IMR-90 (cell line): Measurements from ENCODE around the gene ATXN10. TPM values are rescaled to one million over a fixed set of nuclear protein-coding genes. Genes with fewer than 3 reads are reported as not detected.

Source experiments
- ATAC-seq: fragments of 200-7000 bp; cut with Tn5 transposase; 2 replicates; pipeline ENCODE4 v1.9.1; 2020; ENCODE audit warnings: low read depth, mild to moderate bottlenecking, moderate library complexity
- BruUV-seq: library from RNA; stranded (reverse); fragments of 400-500 nt; replicated peaks from 2 replicates; lab custom pipeline; 2021; lab: Mats Ljungman, UMichigan
- CTCF ChIA-PET: fragments of 300-600 bp; formaldehyde crosslinking; extraction: SDS; loops from one replicate; lab custom pipeline; 2021; ENCODE audit warnings: antibody characterized with exemption; lab: Yijun Ruan, JAX
- POLR2A ChIA-PET: fragments of 300-600 bp; sonication (Branson Sonifier 250); formaldehyde crosslinking; loops from one replicate; lab custom pipeline; 2022; ENCODE audit warnings: antibody characterized with exemption; ENCODE audit not compliant: unreplicated experiment; lab: Charles Lee
- DNase-seq: peaks from one replicate; pipeline ENCODE4 v3.0.0; 2013
- H2AFZ ChIP-seq: replicated peaks from 2 replicates; pipeline ENCODE3; 2013; ENCODE audit warnings: low read length, mild to moderate bottlenecking; ENCODE audit not compliant: poor library complexity
- H2AK5ac ChIP-seq: 2 replicates; pipeline ENCODE4 v1.6.1; 2013; ENCODE audit warnings: low read depth, low read length, inconsistent platforms
- H2AK9ac ChIP-seq: replicated peaks from 2 replicates; pipeline ENCODE3; 2013; ENCODE audit warnings: mild to moderate bottlenecking, low read depth, low read length, moderate library complexity; ENCODE audit not compliant: poor library complexity
- H2BK120ac ChIP-seq: 2 replicates; pipeline ENCODE4 v1.6.1; 2013; ENCODE audit warnings: low read depth, low read length, inconsistent platforms
- H2BK15ac ChIP-seq: 3 replicates; pipeline ENCODE4 v1.6.1; 2013; ENCODE audit warnings: low read depth, low read length, inconsistent platforms
- H2BK20ac ChIP-seq: 2 replicates; pipeline ENCODE4 v1.6.1; 2013; ENCODE audit warnings: low read depth, mild to moderate bottlenecking, inconsistent platforms, low read length, moderate library complexity
- H2BK5ac ChIP-seq: 2 replicates; pipeline ENCODE4 v1.6.1; 2013; ENCODE audit warnings: mild to moderate bottlenecking, low read depth, low read length, inconsistent platforms; ENCODE audit not compliant: poor library complexity, severe bottlenecking
- H3K14ac ChIP-seq: replicated peaks from 2 replicates; pipeline ENCODE4 v1.6.1; 2013; ENCODE audit warnings: low read depth, low read length, inconsistent platforms
- H3K18ac ChIP-seq: 2 replicates; pipeline ENCODE4 v1.6.1; 2013; ENCODE audit warnings: low read depth, low read length, control low read depth
- H3K23ac ChIP-seq: 2 replicates; pipeline ENCODE4 v1.6.1; 2013; ENCODE audit warnings: low read depth, low read length, inconsistent platforms
- H3K27ac ChIP-seq: 2 replicates; pipeline ENCODE4 v1.5.1; 2013; ENCODE audit warnings: mild to moderate bottlenecking, control low read depth, low read length; ENCODE audit not compliant: insufficient read depth
- H3K27me3 ChIP-seq: 2 replicates; pipeline ENCODE4 v1.6.1; 2013; ENCODE audit warnings: low read length; ENCODE audit not compliant: control insufficient read depth, insufficient read depth
- H3K36me3 ChIP-seq: 2 replicates; pipeline ENCODE4 v1.6.1; 2013; ENCODE audit warnings: low read length, mixed read lengths; ENCODE audit not compliant: control insufficient read depth, insufficient read depth
- H3K4ac ChIP-seq: 2 replicates; pipeline ENCODE4 v1.6.1; 2013; ENCODE audit warnings: low read depth, low read length, inconsistent platforms
- H3K4me1 ChIP-seq: 2 replicates; pipeline ENCODE4 v1.6.1; 2013; ENCODE audit warnings: low read length, mixed read lengths; ENCODE audit not compliant: control insufficient read depth, insufficient read depth
- H3K4me2 ChIP-seq: 2 replicates; pipeline ENCODE4 v1.6.1; 2013; ENCODE audit warnings: low read depth, mild to moderate bottlenecking, control low read depth, low read length, moderate library complexity
- H3K4me3 ChIP-seq: 2 replicates; pipeline ENCODE4 v1.5.1; 2013; ENCODE audit warnings: low read depth, mild to moderate bottlenecking, control low read depth, low read length, moderate library complexity; ENCODE audit not compliant: insufficient read depth
- H3K56ac ChIP-seq: 2 replicates; pipeline ENCODE4 v1.6.1; 2013; ENCODE audit warnings: low read length, inconsistent platforms; ENCODE audit not compliant: insufficient read depth; ENCODE audit errors: extremely low read depth
- H3K79me1 ChIP-seq, 2 experiments: 2 replicates each; pipeline ENCODE4 v1.6.1; 2013; ENCODE audit warnings: low read length in 2 of 2, inconsistent platforms in 1 of 2, low read depth in 1 of 2
- H3K9ac ChIP-seq: 2 replicates; pipeline ENCODE4 v1.6.1; 2013; ENCODE audit warnings: low read depth, low read length, control low read depth
- H3K9me1 ChIP-seq: 2 replicates; pipeline ENCODE4 v1.6.1; 2013; ENCODE audit warnings: low read length, inconsistent platforms; ENCODE audit not compliant: insufficient read depth
- H3K9me3 ChIP-seq: 2 replicates; pipeline ENCODE4 v1.6.1; 2013; ENCODE audit warnings: low read length; ENCODE audit not compliant: control insufficient read depth, insufficient read depth
- H4K20me1 ChIP-seq: 2 replicates; pipeline ENCODE4 v1.6.1; 2013; ENCODE audit warnings: low read length, inconsistent platforms; ENCODE audit not compliant: insufficient read depth
- H4K5ac ChIP-seq: 2 replicates; pipeline ENCODE4 v1.6.1; 2013; ENCODE audit warnings: mild to moderate bottlenecking, low read depth, low read length, control low read depth
- H4K8ac ChIP-seq, 2 experiments: 2 replicates each; pipeline ENCODE4 v1.6.1; 2013; ENCODE audit warnings: low read depth in 2 of 2, low read length in 2 of 2, control low read depth in 1 of 2, inconsistent platforms in 1 of 2
- H4K91ac ChIP-seq: 2 replicates; pipeline ENCODE4 v1.6.1; 2013; ENCODE audit warnings: low read depth, low read length, inconsistent platforms; ENCODE audit not compliant: insufficient read depth
- BHLHE40 ChIP-seq: fragments of 150-350 bp; IDR thresholded peaks from 2 replicates; pipeline ENCODE4 v1.6.1; 2016; ENCODE audit warnings: mild to moderate bottlenecking, low read depth, low read length
- CEBPB ChIP-seq: IDR thresholded peaks from 2 replicates; pipeline ENCODE4 v1.6.1; 2012; ENCODE audit warnings: low read depth, low read length, improper control_type of control experiment
- CHD1 ChIP-seq: IDR thresholded peaks from 2 replicates; pipeline ENCODE4 v1.6.1; 2012; ENCODE audit warnings: low read depth, low read length, improper control_type of control experiment
- CTCF ChIP-seq: conservative IDR thresholded peaks from 2 replicates; pipeline ENCODE4 v1.5.1; 2012; ENCODE audit warnings: mild to moderate bottlenecking, low read depth, low read length, improper control_type of control experiment
- FOS ChIP-seq: fragments of 150-350 bp; IDR thresholded peaks from 2 replicates; pipeline ENCODE4 v1.6.1; 2016; ENCODE audit warnings: low read depth, low read length
- MAFK ChIP-seq: IDR thresholded peaks from 2 replicates; pipeline ENCODE4 v1.6.1; 2012; ENCODE audit warnings: low read depth, low read length, improper control_type of control experiment
- MAZ ChIP-seq: IDR thresholded peaks from 2 replicates; pipeline ENCODE4 v1.6.1; 2012; ENCODE audit warnings: low read depth, mild to moderate bottlenecking, low read length, improper control_type of control experiment, moderate library complexity, borderline replicate concordance
- MXI1 ChIP-seq: IDR thresholded peaks from 2 replicates; pipeline ENCODE4 v1.6.1; 2012; ENCODE audit warnings: low read depth, mild to moderate bottlenecking, low read length, moderate library complexity, borderline replicate concordance
- NFE2L2 ChIP-seq: fragments of 150-350 bp; IDR thresholded peaks from 2 replicates; pipeline ENCODE4 v1.6.1; 2016; ENCODE audit warnings: low read depth, mild to moderate bottlenecking, low read length
- POLR2A ChIP-seq: IDR thresholded peaks from 2 replicates; pipeline ENCODE4 v1.6.1; 2012; ENCODE audit warnings: mild to moderate bottlenecking, low read depth, low read length
- RAD21 ChIP-seq: IDR thresholded peaks from 2 replicates; pipeline ENCODE4 v1.6.1; 2012; ENCODE audit warnings: low read length, improper control_type of control experiment
- RCOR1 ChIP-seq: IDR thresholded peaks from 2 replicates; pipeline ENCODE4 v1.6.1; 2012; ENCODE audit warnings: mild to moderate bottlenecking, low read length, improper control_type of control experiment; ENCODE audit not compliant: insufficient replicate concordance
- RFX5 ChIP-seq: IDR thresholded peaks from 2 replicates; pipeline ENCODE4 v1.8.0; 2012; ENCODE audit warnings: low read depth, mild to moderate bottlenecking, low read length, moderate library complexity
- SMC3 ChIP-seq: fragments of 150-350 bp; IDR thresholded peaks from 2 replicates; pipeline ENCODE4 v1.6.1; 2016; ENCODE audit warnings: low read depth, mild to moderate bottlenecking, antibody characterized with exemption, low read length, moderate library complexity
- WGBS, 2 experiments: methylation state at CpG; one replicate each; pipeline versions ENCODE4 v1.1.5 to v1.1.7; 2013; ENCODE audit warnings: missing lambda C conversion rate in 2 of 2; ENCODE audit not compliant: insufficient read length in 1 of 2; ENCODE audit errors: extremely low coverage in 2 of 2; 5-methylcytosine and 5-hydroxymethylcytosine counted together
- dilution Hi-C: fragments of 300-500 bp; cut with HindIII; formaldehyde crosslinking; loops from one replicate; pipeline ENCODE4 v1.14.3; 2018; ENCODE audit warnings: low sequenced_read_pairs; ENCODE audit not compliant: unreplicated experiment
- in situ Hi-C: fragments of 300-500 bp; cut with MboI; formaldehyde crosslinking; loops from 3 replicates; pipeline ENCODE4 v1.14.3; 2019; ENCODE audit warnings: low sequenced_read_pairs, inconsistent platforms, mixed read lengths
- intact Hi-C: fragments of 100-400 bp; cut with micrococcal nuclease; formaldehyde crosslinking; loops from 2 replicates; pipeline ENCODE4 v1.10.0; 2022
- polyA plus RNA-seq, 3 experiments: library from polyadenylated mRNA; depleted of rRNA; stranded (reverse); fragments of >200 nt; gene quantifications; 2 replicates each; pipeline ENCODE4 v1.2.3, GENCODE V29; 2012; ENCODE audit warnings: low replicate concordance in 1 of 3
- total RNA-seq: library from RNA; depleted of rRNA; stranded (reverse); fragments of >200 nt; gene quantifications from 2 replicates; pipeline ENCODE4 v1.2.3, GENCODE V29; 2012
- TF ChIP-seq, protein P1 (sequence below): fragments of 150-350 bp; IDR thresholded peaks from 2 replicates; pipeline ENCODE4 v1.6.1; 2016; ENCODE audit warnings: low read depth, mild to moderate bottlenecking, low read length, moderate library complexity, borderline replicate concordance
- TF ChIP-seq, protein P2 (sequence below): fragments of 150-350 bp; IDR thresholded peaks from 2 replicates; pipeline ENCODE4 v1.6.1; 2017; ENCODE audit warnings: mild to moderate bottlenecking, antibody characterized with exemption, low read length, low read depth

ATXN10 gene
- total and polyA plus RNA-seq, 2 of the 4 experiments (the other 2 are of a cell fraction): 116 to 231 TPM

GRCh38 chr22:45831394-45831793 lies 159.8 kb downstream of the ATXN10 start:
- H3K36me3 ChIP-seq: peaks cover 18% of the 10 kb centered on the region
- no peak overlapping the region for H3K23ac ChIP-seq
- in situ Hi-C loops: no loop called here
- H2BK15ac ChIP-seq: no peak overlapping the region
- dilution Hi-C loops: no loop called here
- no peak overlapping the region for H3K18ac ChIP-seq
- peak overlapping the region; percentile 30; the same call in 1 of the 2 replicates for H3K14ac ChIP-seq
- H2BK20ac ChIP-seq: no peak overlapping the region
- peaks cover 6% of the 10 kb centered on the region; the same call in 1 of the 2 replicates for H3K4me1 ChIP-seq
- BruUV-seq: no TSS peak
- no peak overlapping the region for H3K27ac ChIP-seq
- peaks cover 25% of the 10 kb centered on the region; the same call in 1 of the 2 replicates for H4K20me1 ChIP-seq
- CTCF ChIA-PET: interaction anchor here (0.6 to 1.6 kb wide), 5 partner anchors 11 to 184 kb away, joined by 3 to 7 read pairs (median 3); no protein-coding TSS in a partner anchor
- no peak overlapping the region; a peak in 1 of 4 replicates for H4K8ac ChIP-seq
- H3K9me3 ChIP-seq: no peaks in the 10 kb centered on the region
- H2AK9ac ChIP-seq: no peak overlapping the region
- peak overlapping the region; percentile 9 for H2AK5ac ChIP-seq
- no peak overlapping the region for H2BK120ac ChIP-seq
- no peak overlapping the region for H2BK5ac ChIP-seq
- intact Hi-C loops: loop anchor here (1.0 kb wide), 1 partner anchor 186 kb away; no protein-coding TSS in a partner anchor
- no peak overlapping the region for H4K91ac ChIP-seq
- H3K4me2 ChIP-seq: no peak overlapping the region
- peak; percentile 38 for DNase-seq
- no peak overlapping the region for H3K56ac ChIP-seq
- POLR2A ChIA-PET: no interaction called here
- H3K9me1 ChIP-seq: peaks cover 13% of the 10 kb centered on the region; the same call in 1 of the 2 replicates
- no CpG with 5 or more reads among the region's 2 CpGs for whole genome bisulfite sequencing, 2 experiments
- H3K79me1 ChIP-seq: peaks cover 16 to 42% of the 10 kb centered on the region in 2 experiments
- peak overlapping the region; percentile 26; the same call in 1 of the 2 replicates for H3K4ac ChIP-seq
- H2AFZ ChIP-seq: no peak overlapping the region
- peak; percentile 61 for ATAC-seq
- no peak overlapping the region for H3K4me3 ChIP-seq
- H3K9ac ChIP-seq: no peak overlapping the region
- TF ChIP-seq MXI1: no peak
- no peak for TF ChIP-seq NFE2L2
- TF ChIP-seq FOS: no peak
- TF ChIP-seq CHD1: no peak
- no peak for TF ChIP-seq BHLHE40
- no peak for TF ChIP-seq MAFK
- no peak for TF ChIP-seq MAZ
- no peak for TF ChIP-seq POLR2A
- no peak for TF ChIP-seq CEBPB
- TF ChIP-seq, protein P1, sequence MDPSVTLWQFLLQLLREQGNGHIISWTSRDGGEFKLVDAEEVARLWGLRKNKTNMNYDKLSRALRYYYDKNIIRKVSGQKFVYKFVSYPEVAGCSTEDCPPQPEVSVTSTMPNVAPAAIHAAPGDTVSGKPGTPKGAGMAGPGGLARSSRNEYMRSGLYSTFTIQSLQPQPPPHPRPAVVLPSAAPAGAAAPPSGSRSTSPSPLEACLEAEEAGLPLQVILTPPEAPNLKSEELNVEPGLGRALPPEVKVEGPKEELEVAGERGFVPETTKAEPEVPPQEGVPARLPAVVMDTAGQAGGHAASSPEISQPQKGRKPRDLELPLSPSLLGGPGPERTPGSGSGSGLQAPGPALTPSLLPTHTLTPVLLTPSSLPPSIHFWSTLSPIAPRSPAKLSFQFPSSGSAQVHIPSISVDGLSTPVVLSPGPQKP: no peak
- TF ChIP-seq, protein P2, sequence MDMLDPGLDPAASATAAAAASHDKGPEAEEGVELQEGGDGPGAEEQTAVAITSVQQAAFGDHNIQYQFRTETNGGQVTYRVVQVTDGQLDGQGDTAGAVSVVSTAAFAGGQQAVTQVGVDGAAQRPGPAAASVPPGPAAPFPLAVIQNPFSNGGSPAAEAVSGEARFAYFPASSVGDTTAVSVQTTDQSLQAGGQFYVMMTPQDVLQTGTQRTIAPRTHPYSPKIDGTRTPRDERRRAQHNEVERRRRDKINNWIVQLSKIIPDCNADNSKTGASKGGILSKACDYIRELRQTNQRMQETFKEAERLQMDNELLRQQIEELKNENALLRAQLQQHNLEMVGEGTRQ: no peak
- peak; percentile 63 for TF ChIP-seq CTCF
- TF ChIP-seq RFX5: no peak
- TF ChIP-seq RAD21: peak; percentile 59
- TF ChIP-seq SMC3: peak; percentile 59
- no peak for TF ChIP-seq RCOR1
- H4K5ac ChIP-seq: no peak overlapping the region
- no peaks in the 10 kb centered on the region for H3K27me3 ChIP-seq
